ENCODE results near the gene SRSF6.
"Not testable (repeated sequence)": the region's sequence is repeated elsewhere in the genome, so short reads cannot be mapped to it uniquely, and the experiment has no call there.

Gene SRSF6

DNA sequence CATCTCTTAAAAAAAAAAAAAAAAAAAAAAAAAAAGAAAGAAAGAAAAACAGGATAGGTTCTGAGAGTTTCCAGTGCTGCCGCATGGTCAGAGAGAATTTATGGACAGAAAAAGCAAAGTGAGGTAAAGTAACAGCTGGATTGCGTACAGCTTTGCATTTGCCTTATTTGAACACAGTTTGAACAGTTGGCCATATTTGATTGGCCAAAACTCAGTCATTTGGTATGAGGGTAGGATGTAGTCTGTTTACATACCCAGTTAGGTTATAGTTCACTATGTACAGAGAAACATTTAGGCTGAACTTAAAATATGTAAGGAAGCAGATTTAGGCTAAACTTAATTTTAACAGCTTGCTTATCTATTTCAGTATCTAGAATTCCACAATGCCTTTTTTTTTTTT, 32.3 kb downstream of the SRSF6 start:
- DNase-seq, result no peak

DNA sequence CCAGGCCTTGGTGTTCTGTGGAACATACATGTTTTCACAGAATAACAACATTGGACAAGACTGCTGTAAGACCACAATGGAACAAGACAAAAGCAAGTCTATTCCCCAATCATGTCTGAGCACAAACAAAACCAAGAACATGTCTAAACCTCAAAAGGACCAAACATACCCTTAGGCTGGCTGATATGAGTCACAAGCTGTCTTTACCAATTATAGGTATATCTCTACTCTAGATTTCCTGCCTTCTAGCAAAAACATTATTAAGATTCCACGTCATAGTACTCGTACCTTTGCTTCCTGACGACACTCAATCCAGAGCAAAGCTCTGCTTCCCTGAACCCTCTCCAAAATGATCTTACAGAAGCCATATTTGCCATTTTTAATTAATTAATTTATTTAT, 34.4 kb downstream of the SRSF6 start:
- DNase-seq, result no peak

DNA sequence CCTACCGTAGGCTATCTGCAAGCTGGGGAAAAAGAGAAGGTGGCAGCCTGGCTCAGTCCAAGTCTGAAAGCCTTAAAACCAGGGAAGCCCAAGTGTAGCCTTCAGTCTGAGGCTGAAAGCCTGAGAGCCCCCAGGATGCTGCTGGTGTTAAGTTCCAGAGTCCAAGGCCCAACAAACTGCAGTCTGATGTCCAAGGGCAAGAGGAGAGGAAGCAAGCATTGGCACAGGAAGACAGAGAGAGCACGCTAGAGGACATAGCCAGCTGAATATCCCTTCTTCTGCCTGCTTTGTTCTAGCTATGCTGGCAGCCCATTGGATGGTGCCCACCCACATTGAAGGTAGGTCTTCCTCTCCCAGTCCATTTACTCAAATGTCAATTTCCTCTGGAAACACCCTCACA, 37.7 kb downstream of the SRSF6 start:
- no peak for DNase-seq

DNA sequence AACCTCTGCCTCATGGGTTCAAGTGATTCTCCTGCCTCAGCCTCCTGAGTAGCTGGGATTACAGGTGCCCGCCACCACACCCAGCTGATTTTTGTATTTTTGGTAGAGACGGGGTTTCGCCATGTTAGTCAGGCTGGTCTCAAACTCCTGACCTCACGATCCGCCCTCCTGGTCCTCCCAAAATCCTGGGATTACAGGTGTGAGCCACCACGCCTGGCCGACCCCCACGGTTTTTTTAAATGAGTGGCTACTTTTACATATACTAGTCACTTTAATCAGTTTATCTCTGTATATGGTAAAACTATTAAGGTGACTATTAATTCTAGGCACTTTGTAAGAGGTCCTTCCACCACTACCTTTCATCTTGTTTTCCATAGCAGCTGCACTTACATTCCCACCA, 44.3 kb downstream of the SRSF6 start:
- DNase-seq, result not testable (repeated sequence)

DNA sequence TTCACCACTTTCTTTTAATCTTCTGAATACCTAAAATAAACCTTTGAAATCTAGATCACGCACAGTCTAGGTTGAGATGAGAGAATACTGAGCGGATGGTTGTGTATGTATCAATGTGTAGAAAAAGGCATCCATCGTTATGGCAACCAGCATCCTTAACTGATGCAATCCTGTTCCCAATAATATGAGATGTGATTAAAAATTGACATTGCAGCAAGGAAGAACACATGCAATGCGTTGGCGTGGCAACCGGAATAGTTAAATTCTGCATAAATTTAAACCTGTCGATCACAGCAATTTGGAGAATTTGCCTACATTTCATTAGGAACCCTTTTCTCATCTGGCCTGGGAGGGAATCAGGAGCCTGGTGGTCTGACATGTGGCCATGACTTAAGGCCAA, 48.5 kb downstream of the SRSF6 start:
- no peak for DNase-seq

DNA sequence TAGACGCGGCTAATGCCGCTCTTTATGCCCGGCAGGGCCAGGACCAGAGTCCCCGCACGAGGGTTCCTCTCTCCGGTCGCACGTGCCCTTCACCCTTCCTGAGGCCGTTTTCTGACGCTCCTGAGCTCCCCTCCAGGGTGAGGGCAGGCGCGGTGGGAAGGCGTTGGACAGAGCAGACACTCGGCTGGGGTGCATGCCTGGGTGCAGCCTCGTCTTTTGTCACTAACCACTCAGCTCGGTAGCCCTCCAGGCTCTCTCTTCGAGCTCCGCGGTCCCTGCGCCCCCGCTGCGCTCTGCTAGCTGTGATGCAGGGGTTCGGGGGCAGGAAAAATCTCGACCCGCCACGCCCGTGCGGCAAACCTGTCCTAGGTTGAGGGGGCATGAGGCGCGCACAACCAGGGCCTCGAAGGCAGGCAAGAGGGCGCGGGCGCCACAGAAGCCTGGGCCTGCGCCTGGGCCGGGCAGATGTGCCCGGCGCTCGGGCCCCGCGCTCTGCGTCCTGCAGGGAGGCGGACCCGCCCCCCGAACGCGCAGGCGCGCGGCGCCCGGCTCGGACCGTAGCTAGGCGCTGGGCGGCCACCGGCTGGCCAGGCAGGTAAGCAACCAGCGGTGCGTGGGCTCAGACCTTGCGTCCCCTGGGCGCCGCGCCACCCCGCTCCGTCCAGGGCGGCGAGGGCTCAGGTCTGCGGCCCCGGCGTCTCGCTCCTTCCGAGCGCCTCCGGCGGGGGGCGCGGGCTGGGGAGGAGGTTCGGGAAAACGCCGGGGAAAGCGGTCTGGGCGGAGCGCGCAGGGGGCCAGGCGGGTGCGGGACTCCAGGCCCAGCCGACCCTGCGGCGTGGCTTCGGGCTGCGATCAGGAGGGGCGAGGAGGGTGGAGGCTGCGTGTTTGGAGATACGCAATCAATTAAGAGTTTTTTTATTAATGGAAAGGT, 49.7 kb downstream of the SRSF6 start, which contains the start of gene L3MBTL1:
L3MBTL1 (plus strand) TSS at position 548 of the 931 bp plus-strand sequence. CDS start 5,807 bp downstream, outside the sequence.
- DNase-seq, result no peak

DNA sequence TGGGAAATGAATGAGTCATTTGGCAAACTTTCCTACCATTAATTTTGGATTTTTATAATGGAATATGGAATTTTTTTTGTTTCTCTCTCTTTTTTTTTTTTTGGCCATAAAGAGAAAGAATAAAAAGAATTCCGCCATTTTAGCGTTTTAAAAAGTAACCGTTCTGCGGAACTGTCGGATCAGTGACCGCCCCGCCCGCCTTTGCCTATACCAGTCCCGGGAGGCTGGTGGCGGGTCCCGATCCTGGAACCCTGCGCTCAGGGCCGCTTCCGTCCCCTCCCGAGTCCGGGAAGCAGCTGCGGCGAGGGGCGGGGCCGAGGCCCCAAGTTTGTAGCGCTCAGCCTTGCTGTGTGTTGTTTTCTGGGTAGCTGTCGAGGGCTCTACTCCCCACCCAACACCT, 50.4 kb downstream of the SRSF6 start:
- no peak for DNase-seq

DNA sequence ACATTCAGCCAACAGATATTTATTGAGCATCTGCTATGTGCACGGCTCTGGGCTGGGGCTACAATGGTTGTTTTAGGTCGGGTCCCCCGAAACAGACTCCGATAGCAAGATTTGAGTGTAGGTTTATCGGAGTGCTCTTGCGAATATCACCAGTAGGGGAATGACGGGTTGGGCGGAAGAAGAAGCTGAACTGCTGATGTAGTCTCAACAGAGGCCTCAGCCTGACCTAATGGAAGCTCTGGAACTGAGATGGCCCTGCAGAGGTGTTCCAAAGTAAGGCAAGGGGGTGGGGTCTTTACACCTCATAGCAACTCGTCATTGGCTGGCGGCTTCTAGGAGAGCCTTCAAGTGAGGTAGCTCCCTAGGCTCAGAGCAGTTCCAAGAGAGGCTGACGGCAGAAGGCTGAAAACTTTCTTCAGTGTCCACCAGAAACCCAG, 50.9 kb downstream of the SRSF6 start:
- DNase-seq, result no peak

DNA sequence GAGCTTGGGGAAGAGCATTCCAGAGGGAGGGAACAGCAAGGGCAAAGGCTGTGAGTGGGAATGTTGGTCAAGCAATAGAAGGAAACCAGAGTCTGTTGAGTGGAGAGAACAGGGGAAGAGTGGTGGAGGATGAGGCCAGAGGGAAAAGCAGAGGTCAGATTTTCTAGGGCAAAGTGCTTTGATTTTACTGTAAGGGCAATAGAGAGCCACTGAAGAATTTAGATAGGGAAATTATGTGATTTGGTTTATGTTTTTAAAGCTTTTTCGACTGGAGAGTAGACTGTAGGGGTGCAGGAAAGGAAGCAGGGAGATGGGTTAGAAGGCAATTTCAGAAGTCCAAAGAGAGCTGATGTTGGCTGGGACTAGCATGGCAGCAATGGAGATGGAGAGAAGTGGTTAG, 54.2 kb downstream of the SRSF6 start:
- DNase-seq, result no peak

DNA sequence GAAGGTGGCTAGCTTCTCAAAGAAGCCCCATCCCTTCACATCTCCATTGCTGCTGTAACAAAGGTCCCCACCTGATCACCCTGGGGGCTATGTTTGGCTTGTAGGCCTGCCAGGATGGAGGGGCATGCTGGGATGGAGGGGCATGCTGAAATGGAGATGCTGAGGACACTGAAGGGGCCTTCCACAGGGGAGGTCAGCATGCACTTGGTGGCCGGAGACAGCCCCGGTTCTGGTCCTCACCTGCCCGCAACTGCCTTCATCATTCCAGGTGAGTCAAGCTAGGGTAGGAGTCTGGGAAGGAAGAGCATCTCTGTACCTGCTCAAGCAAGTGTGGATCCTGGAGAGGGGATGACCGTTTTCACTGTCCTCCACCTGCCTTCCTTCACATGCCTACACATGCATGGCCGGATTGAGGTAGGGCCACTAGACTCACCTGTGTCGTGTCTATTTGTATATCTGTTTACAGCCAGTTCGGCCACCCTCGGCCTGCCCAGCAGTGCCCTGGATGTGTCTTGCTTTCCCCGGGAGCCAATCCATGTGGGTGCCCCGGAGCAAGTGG, 55.8 kb downstream of the SRSF6 start:
- no peak for DNase-seq
